HG03103 (cell line): ENCODE results near the gene HPCAL4.

ENCODE experiments used
- ATAC-seq: cut with Tn5 transposase; IDR thresholded peaks from one replicate; pipeline ENCODE4 v1.9.1; 2021; ENCODE audit warnings: low read depth; ENCODE audit not compliant: unreplicated experiment

The HPCAL4 gene

GRCh38 chr1:39631361-39632322 lies 59.6 kb downstream of the HPCAL4 start:
- no peak for ATAC-seq

DNA sequence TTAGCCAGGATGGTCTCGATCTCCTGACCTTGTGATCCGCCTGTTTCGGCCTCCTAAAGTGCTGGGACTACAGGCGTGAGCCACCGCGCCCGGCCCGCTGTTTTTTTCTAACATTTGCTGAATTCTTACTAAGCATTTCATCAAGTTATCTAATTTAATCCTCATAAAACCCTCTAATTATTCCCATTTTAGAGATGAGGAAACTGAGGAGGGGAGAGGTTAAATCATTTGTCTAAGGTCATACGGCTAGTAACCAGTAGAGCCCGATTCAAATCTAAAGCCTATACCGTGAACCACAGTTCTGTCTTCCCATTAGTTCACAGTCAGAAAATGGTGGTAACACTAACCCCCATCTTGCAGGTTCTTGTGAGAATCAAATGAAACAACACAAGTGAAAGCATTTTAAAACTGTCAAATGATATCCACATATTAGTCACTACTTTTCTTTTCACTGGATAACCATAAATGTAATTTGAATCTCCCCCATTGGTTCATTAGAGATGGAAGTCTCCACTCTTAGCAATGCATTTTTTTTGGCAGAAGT lies 62.4 kb downstream of the HPCAL4 start:
- no peak for ATAC-seq
